GM23248 (cell line): ENCODE measurements around the gene ITGB7. TPM values are rescaled to one million over a fixed set of nuclear protein-coding genes. Genes with fewer than 3 reads are reported as not detected.
A peak's percentile ranks its signal among the peaks of the same experiment; 100 is the strongest.

ENCODE experiments used
- DNase-seq: peaks from one replicate; pipeline ENCODE4 v3.0.0-alpha.2; 2015
- H2AFZ ChIP-seq: fragments of 200-600 bp; sonication (generic); 2 replicates; pipeline ENCODE4 v1.6.1; 2016; ENCODE audit warnings: antibody characterized with exemption
- H3F3A ChIP-seq: fragments of 200-600 bp; sonication (generic); 2 replicates; pipeline ENCODE4 v1.6.1; 2016; ENCODE audit warnings: mild to moderate bottlenecking, antibody characterized with exemption, mixed run types; ENCODE audit not compliant: insufficient read depth
- H3K27ac ChIP-seq: fragments of 200-600 bp; sonication (generic); 2 replicates; pipeline ENCODE4 v1.5.1; 2016; ENCODE audit warnings: mild to moderate bottlenecking
- H3K27me3 ChIP-seq: fragments of 200-600 bp; sonication (generic); replicated peaks from 2 replicates; pipeline ENCODE4 v1.6.1; 2016; ENCODE audit warnings: mild to moderate bottlenecking; ENCODE audit not compliant: insufficient read depth
- H3K36me3 ChIP-seq: fragments of 200-600 bp; sonication (generic); 2 replicates; pipeline ENCODE4 v1.6.1; 2016; ENCODE audit warnings: low read depth, mild to moderate bottlenecking
- H3K4me1 ChIP-seq: fragments of 200-600 bp; sonication (generic); 2 replicates; pipeline ENCODE4 v1.6.1; 2016; ENCODE audit warnings: mild to moderate bottlenecking; ENCODE audit not compliant: insufficient read depth
- H3K4me2 ChIP-seq: fragments of 200-600 bp; sonication (generic); one replicate; pipeline ENCODE4 v1.6.1; 2016; ENCODE audit warnings: mild to moderate bottlenecking; ENCODE audit not compliant: unreplicated experiment
- H3K4me3 ChIP-seq: fragments of 200-600 bp; sonication (generic); 2 replicates; pipeline ENCODE4 v1.5.1; 2016; ENCODE audit warnings: mild to moderate bottlenecking
- H3K79me2 ChIP-seq: fragments of 200-600 bp; sonication (generic); 2 replicates; pipeline ENCODE4 v1.6.1; 2016; ENCODE audit warnings: mild to moderate bottlenecking; ENCODE audit not compliant: insufficient read depth
- H3K9ac ChIP-seq: fragments of 200-600 bp; sonication (generic); 2 replicates; pipeline ENCODE4 v1.6.1; 2016; ENCODE audit warnings: mild to moderate bottlenecking
- H3K9me2 ChIP-seq: fragments of 200-600 bp; sonication (generic); 2 replicates; pipeline ENCODE4 v1.6.1; 2016; ENCODE audit warnings: mixed run types, mild to moderate bottlenecking, moderate library complexity; ENCODE audit not compliant: insufficient read depth
- H3K9me3 ChIP-seq: fragments of 200-600 bp; sonication (generic); one replicate; pipeline ENCODE4 v1.6.1; 2017; ENCODE audit warnings: low read depth
- H4K20me1 ChIP-seq: fragments of 200-600 bp; sonication (generic); 2 replicates; pipeline ENCODE4 v1.6.0; 2016; ENCODE audit not compliant: insufficient read depth
- EZH2 ChIP-seq: fragments of 200-600 bp; sonication (generic); IDR thresholded peaks from 2 replicates; pipeline ENCODE4 v1.6.1; 2018; ENCODE audit warnings: antibody characterized with exemption, mild to moderate bottlenecking; ENCODE audit not compliant: insufficient read depth, poor library complexity, severe bottlenecking
- EZH2phosphoT487 ChIP-seq: fragments of 200-600 bp; sonication (generic); IDR thresholded peaks from 2 replicates; pipeline ENCODE4 v1.6.1; 2018; ENCODE audit warnings: antibody characterized with exemption, moderate library complexity, mild to moderate bottlenecking, low read depth; ENCODE audit not compliant: insufficient read depth
- WGBS, 2 experiments: methylation state at CpG; one replicate each; pipeline ENCODE4 v1.1.6; 2015 to 2017; ENCODE audit warnings: low lambda C conversion rate in 2 of 2, low coverage in 1 of 2; ENCODE audit errors: missing lambda C conversion rate in 2 of 2; 5-methylcytosine and 5-hydroxymethylcytosine counted together
- in situ Hi-C: fragments of 300-500 bp; cut with MboI; formaldehyde crosslinking; loops from 2 replicates; pipeline ENCODE4 v1.15.0; 2020
- polyA plus RNA-seq: library from polyadenylated mRNA; unstranded; fragments of >200 nt; fragmentation: Nextera tagmentation; extraction: Ambion mirVana; gene quantifications from 2 replicates; pipeline ENCODE4 v1.2.1, GENCODE V29; 2016
- total RNA-seq: library from RNA; depleted of rRNA; stranded (reverse); fragments of >200 nt; shearing (Covaris generic); gene quantifications from 2 replicates; pipeline ENCODE4 v1.2.3, GENCODE V29; 2014

ITGB7 gene
- total and polyA plus RNA-seq, 2 experiments from 2014 or later = 1.2 to 1.4 TPM

- no peaks in the 10 kb centered on the region for H4K20me1 ChIP-seq
- WGBS, 2 experiments = 6 to 9% methylated on average over 14 of the region's 14 CpGs
- TF ChIP-seq EZH2 = no peak
- H3K9ac ChIP-seq = no peak overlapping the region
- H3F3A ChIP-seq = no peaks in the 10 kb centered on the region
- H2AFZ ChIP-seq = peak overlapping the region; percentile 79
- in situ Hi-C loops = no loop called here
- no peaks in the 10 kb centered on the region for H3K27me3 ChIP-seq
- H3K36me3 ChIP-seq = peaks cover 11% of the 10 kb centered on the region; the same call in 1 of the 2 replicates
- H3K27ac ChIP-seq = no peak overlapping the region
- no peak overlapping the region for H3K4me2 ChIP-seq
- no peaks in the 10 kb centered on the region for H3K79me2 ChIP-seq
- peak; percentile 75 for DNase-seq
- H3K4me1 ChIP-seq = no peaks in the 10 kb centered on the region
- no peaks in the 10 kb centered on the region for H3K9me3 ChIP-seq
- H3K4me3 ChIP-seq = no peak overlapping the region
- no peaks in the 10 kb centered on the region for H3K9me2 ChIP-seq
Measured at GRCh38 chr12:53159195-53159839, 47.7 kb downstream of the ITGB7 start.

DNA sequence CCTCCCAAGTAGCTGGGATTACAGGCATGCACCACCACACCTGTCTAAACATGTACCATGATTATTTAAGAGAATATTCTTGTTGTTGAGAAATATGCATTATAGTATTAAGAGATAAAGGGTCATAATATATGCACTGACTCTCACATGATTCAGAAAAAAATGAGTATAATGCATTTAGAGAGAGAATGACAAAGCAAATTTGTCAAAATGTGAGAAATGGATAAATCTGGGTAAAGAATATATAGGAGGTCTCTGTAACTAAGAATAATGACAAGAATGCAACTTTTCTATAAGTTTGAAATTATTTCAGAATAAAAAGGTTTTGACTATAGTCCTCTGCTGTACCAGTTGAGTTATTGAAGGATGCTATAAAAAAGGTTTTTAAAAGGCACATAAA, 54.7 kb downstream of the ITGB7 start:
- no peaks in the 10 kb centered on the region for H4K20me1 ChIP-seq
- no peak overlapping the region for H3K4me2 ChIP-seq
- H3K4me3 ChIP-seq = no peak overlapping the region
- no peak overlapping the region for H3K9ac ChIP-seq
- no peak for TF ChIP-seq EZH2
- TF ChIP-seq EZH2phosphoT487 = no peak
- no peak overlapping the region for H2AFZ ChIP-seq
- H3K36me3 ChIP-seq = no peaks in the 10 kb centered on the region
- H3K4me1 ChIP-seq = no peaks in the 10 kb centered on the region
- in situ Hi-C loops = no loop called here
- H3K27me3 ChIP-seq = no peaks in the 10 kb centered on the region
- no peak for DNase-seq
- H3K79me2 ChIP-seq = no peaks in the 10 kb centered on the region
- H3K9me3 ChIP-seq = no peaks in the 10 kb centered on the region
- no peaks in the 10 kb centered on the region for H3K9me2 ChIP-seq
- H3K27ac ChIP-seq = no peak overlapping the region
- peaks cover under 1% of the 10 kb centered on the region for H3F3A ChIP-seq

- DNase-seq = no peak
- H2AFZ ChIP-seq = no peak overlapping the region
- H4K20me1 ChIP-seq = no peaks in the 10 kb centered on the region
- H3K9me3 ChIP-seq = no peaks in the 10 kb centered on the region
- no peaks in the 10 kb centered on the region for H3K27me3 ChIP-seq
- TF ChIP-seq EZH2phosphoT487 = no peak
- no peak for TF ChIP-seq EZH2
- no peaks in the 10 kb centered on the region for H3K36me3 ChIP-seq
- WGBS, 2 experiments = 85 to 90% methylated on average over 6 of the region's 6 CpGs
- H3K4me3 ChIP-seq = no peak overlapping the region
- H3K79me2 ChIP-seq = no peaks in the 10 kb centered on the region
- no peak overlapping the region for H3K9ac ChIP-seq
- no peak overlapping the region for H3K4me2 ChIP-seq
- H3K4me1 ChIP-seq = no peaks in the 10 kb centered on the region
- in situ Hi-C loops = no loop called here
- no peak overlapping the region for H3K27ac ChIP-seq
- peaks cover 9% of the 10 kb centered on the region for H3F3A ChIP-seq
- H3K9me2 ChIP-seq = no peaks in the 10 kb centered on the region
Measured at GRCh38 chr12:53151039-53151438, 56.0 kb downstream of the ITGB7 start.

DNA sequence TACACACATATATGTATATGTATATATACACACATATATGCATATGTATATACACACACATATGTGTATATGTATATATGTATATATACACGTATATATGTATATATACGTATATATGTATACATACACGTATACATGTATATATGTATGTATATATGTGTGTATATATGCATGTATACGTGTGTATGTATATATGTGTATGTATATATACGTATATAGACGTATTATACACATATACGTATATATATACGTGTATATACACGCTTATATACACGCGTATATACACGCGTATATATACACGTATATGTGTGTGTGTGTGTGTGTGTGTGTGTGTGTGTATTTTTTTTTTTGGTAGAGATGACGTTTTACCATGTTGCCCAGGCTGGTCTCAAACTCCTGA, 59.4 kb downstream of the ITGB7 start:
- Histone ChIP-seq H3K9ac (no peak overlapping the region), H3K36me3 (no peaks in the 10 kb centered on the region), H3F3A (peaks cover 9% of the 10 kb centered on the region), H3K27ac (no peak overlapping the region), H3K9me3 (no peaks in the 10 kb centered on the region), H3K4me3 (no peak overlapping the region), H2AFZ (no peak overlapping the region), H3K9me2 (no peaks in the 10 kb centered on the region), H3K4me2 (no peak overlapping the region), H3K27me3 (no peaks in the 10 kb centered on the region), H4K20me1 (no peaks in the 10 kb centered on the region), H3K79me2 (no peaks in the 10 kb centered on the region), H3K4me1 (peaks cover 3% of the 10 kb centered on the region; the same call in 1 of the 2 replicates)
- WGBS, 2 experiments = 81 to 84% methylated on average over 15 of the region's 15 CpGs
- no peak for DNase-seq
- in situ Hi-C loops = no loop called here
- no peak for TF ChIP-seq EZH2
- no peak for TF ChIP-seq EZH2phosphoT487

DNA sequence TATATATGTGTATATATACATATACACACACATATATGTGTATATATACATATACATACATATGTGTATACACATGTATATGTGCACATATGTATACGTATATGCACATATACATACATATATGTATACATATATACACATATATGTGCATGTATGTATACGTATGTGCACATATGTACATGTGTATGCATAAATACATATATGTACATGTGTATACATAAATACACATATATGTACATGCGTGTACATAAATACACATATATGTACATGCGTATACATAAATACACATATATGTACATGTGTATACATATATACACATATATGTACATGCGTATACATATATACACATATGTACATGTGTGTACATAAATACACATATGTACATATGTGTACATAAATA, 59.9 kb downstream of the ITGB7 start:
- no peak overlapping the region for H3K9ac ChIP-seq
- no peak overlapping the region for H3K27ac ChIP-seq
- H3K4me1 ChIP-seq = peaks cover 3% of the 10 kb centered on the region; the same call in 1 of the 2 replicates
- in situ Hi-C loops = no loop called here
- no peaks in the 10 kb centered on the region for H3K9me2 ChIP-seq
- DNase-seq = no peak
- no peaks in the 10 kb centered on the region for H3K36me3 ChIP-seq
- no peaks in the 10 kb centered on the region for H3K9me3 ChIP-seq
- TF ChIP-seq EZH2phosphoT487 (no peak), EZH2 (no peak)
- peaks cover 9% of the 10 kb centered on the region for H3F3A ChIP-seq
- WGBS, 2 experiments = 91 to 96% methylated on average over 5 of the region's 5 CpGs
- H3K79me2 ChIP-seq = no peaks in the 10 kb centered on the region
- no peaks in the 10 kb centered on the region for H4K20me1 ChIP-seq
- no peak overlapping the region for H2AFZ ChIP-seq
- no peak overlapping the region for H3K4me3 ChIP-seq
- H3K4me2 ChIP-seq = no peak overlapping the region
- H3K27me3 ChIP-seq = no peaks in the 10 kb centered on the region
